Measurements from ENCODE around the gene SPINT3.

Gene SPINT3

GRCh38 chr20:45469336-45470261 is 45.8 kb downstream of the SPINT3 start, which contains the start of gene WFDC2:
Gene WFDC2, plus strand, starts transcription at chr20:45469753. Its CDS starts 29 bp downstream, at chr20:45469782.
- no peaks in the 10 kb centered on the region for H3K4me1 ChIP-seq (ENCODE audit: insufficient read depth, low read length)
- no peaks in the 10 kb centered on the region for H4K20me1 ChIP-seq (ENCODE audit: insufficient read depth, low read length)
- no peak within 1 kb of the TSS for H3K9ac ChIP-seq (ENCODE audit: low read depth, low read length)
- H3K27me3 ChIP-seq (ENCODE audit: insufficient read depth, low read length, poor library complexity): peaks cover 25% of the 10 kb centered on the region
- no peak for DNase-seq
- no peak for TF ChIP-seq EZH2 (IDR thresholded peaks at IDR 0.05; ENCODE audit: borderline replicate concordance, low read depth, low read length, severe bottlenecking)
- TF ChIP-seq, protein P1, sequence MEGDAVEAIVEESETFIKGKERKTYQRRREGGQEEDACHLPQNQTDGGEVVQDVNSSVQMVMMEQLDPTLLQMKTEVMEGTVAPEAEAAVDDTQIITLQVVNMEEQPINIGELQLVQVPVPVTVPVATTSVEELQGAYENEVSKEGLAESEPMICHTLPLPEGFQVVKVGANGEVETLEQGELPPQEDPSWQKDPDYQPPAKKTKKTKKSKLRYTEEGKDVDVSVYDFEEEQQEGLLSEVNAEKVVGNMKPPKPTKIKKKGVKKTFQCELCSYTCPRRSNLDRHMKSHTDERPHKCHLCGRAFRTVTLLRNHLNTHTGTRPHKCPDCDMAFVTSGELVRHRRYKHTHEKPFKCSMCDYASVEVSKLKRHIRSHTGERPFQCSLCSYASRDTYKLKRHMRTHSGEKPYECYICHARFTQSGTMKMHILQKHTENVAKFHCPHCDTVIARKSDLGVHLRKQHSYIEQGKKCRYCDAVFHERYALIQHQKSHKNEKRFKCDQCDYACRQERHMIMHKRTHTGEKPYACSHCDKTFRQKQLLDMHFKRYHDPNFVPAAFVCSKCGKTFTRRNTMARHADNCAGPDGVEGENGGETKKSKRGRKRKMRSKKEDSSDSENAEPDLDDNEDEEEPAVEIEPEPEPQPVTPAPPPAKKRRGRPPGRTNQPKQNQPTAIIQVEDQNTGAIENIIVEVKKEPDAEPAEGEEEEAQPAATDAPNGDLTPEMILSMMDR (IDR thresholded peaks at IDR 0.05; ENCODE audit: borderline replicate concordance, extremely low read depth, low read length, poor library complexity, severe bottlenecking): no peak
- H2AFZ ChIP-seq (ENCODE audit: low read depth, low read length): no peak within 1 kb of the TSS
- no peak within 1 kb of the TSS for H3K4me2 ChIP-seq (ENCODE audit: insufficient read depth, low read length)
- no peak within 1 kb of the TSS for H3K27ac ChIP-seq (ENCODE audit: low read length)
- no peaks in the 10 kb centered on the region for H3K36me3 ChIP-seq (ENCODE audit: insufficient read depth, low read length)
- no peak for ATAC-seq (ENCODE audit: insufficient read depth, low read depth)
- no peak within 1 kb of the TSS for H3K4me3 ChIP-seq (ENCODE audit: low read depth in 1 of 2, low read length in 2 of 2)
- no peaks in the 10 kb centered on the region for H3K79me2 ChIP-seq (ENCODE audit: insufficient read depth, low read length)
- H3K9me3 ChIP-seq (ENCODE audit: insufficient read depth, low read length, severe bottlenecking): no peaks in the 10 kb centered on the region

GRCh38 chr20:45467861-45468260 is 47.6 kb downstream of the SPINT3 start:
- no peak overlapping the region for H3K4me2 ChIP-seq (ENCODE audit: insufficient read depth, low read length)

GRCh38 chr20:45467172-45467571 is 48.2 kb downstream of the SPINT3 start:
- Histone ChIP-seq H3K4me2 (ENCODE audit: insufficient read depth, low read length) (no peak overlapping the region), H3K27me3 (ENCODE audit: insufficient read depth, low read length, poor library complexity) (peaks cover 48% of the 10 kb centered on the region)
- no peak for ATAC-seq (ENCODE audit: insufficient read depth, low read depth)

More at GRCh38 chr20:45467861-45468260, 47.6 kb downstream of the SPINT3 start:
- TF ChIP-seq, protein P1 (IDR thresholded peaks at IDR 0.05; ENCODE audit: borderline replicate concordance, extremely low read depth, low read length, poor library complexity, severe bottlenecking): no peak
- no peak for TF ChIP-seq EZH2 (IDR thresholded peaks at IDR 0.05; ENCODE audit: borderline replicate concordance, low read depth, low read length, severe bottlenecking)
- H3K27ac ChIP-seq (ENCODE audit: low read length): no peak overlapping the region
- DNase-seq: no peak
- H3K4me3 ChIP-seq (ENCODE audit: low read depth in 1 of 2, low read length in 2 of 2): no peak overlapping the region
- H4K20me1 ChIP-seq (ENCODE audit: insufficient read depth, low read length): no peaks in the 10 kb centered on the region
- no peak overlapping the region for H3K9ac ChIP-seq (ENCODE audit: low read depth, low read length)
- peaks cover 42% of the 10 kb centered on the region for H3K27me3 ChIP-seq (ENCODE audit: insufficient read depth, low read length, poor library complexity)
- H2AFZ ChIP-seq (ENCODE audit: low read depth, low read length): no peak overlapping the region
- no peak for ATAC-seq (ENCODE audit: insufficient read depth, low read depth)
- no peaks in the 10 kb centered on the region for H3K79me2 ChIP-seq (ENCODE audit: insufficient read depth, low read length)
- H3K4me1 ChIP-seq (ENCODE audit: insufficient read depth, low read length): no peaks in the 10 kb centered on the region
- H3K36me3 ChIP-seq (ENCODE audit: insufficient read depth, low read length): no peaks in the 10 kb centered on the region
- H3K9me3 ChIP-seq (ENCODE audit: insufficient read depth, low read length, severe bottlenecking): no peaks in the 10 kb centered on the region

More at GRCh38 chr20:45467172-45467571, 48.2 kb downstream of the SPINT3 start:
- no peaks in the 10 kb centered on the region for H3K79me2 ChIP-seq (ENCODE audit: insufficient read depth, low read length)
- H2AFZ ChIP-seq (ENCODE audit: low read depth, low read length): no peak overlapping the region
- H3K27ac ChIP-seq (ENCODE audit: low read length): no peak overlapping the region
- no peaks in the 10 kb centered on the region for H3K4me1 ChIP-seq (ENCODE audit: insufficient read depth, low read length)
- no peak overlapping the region for H3K4me3 ChIP-seq (ENCODE audit: low read depth in 1 of 2, low read length in 2 of 2)
- H3K9ac ChIP-seq (ENCODE audit: low read depth, low read length): no peak overlapping the region
- no peaks in the 10 kb centered on the region for H3K36me3 ChIP-seq (ENCODE audit: insufficient read depth, low read length)
- no peak for TF ChIP-seq EZH2 (IDR thresholded peaks at IDR 0.05; ENCODE audit: borderline replicate concordance, low read depth, low read length, severe bottlenecking)
- TF ChIP-seq, protein P1 (IDR thresholded peaks at IDR 0.05; ENCODE audit: borderline replicate concordance, extremely low read depth, low read length, poor library complexity, severe bottlenecking): no peak
- no peaks in the 10 kb centered on the region for H4K20me1 ChIP-seq (ENCODE audit: insufficient read depth, low read length)
- DNase-seq: no peak
- no peaks in the 10 kb centered on the region for H3K9me3 ChIP-seq (ENCODE audit: insufficient read depth, low read length, severe bottlenecking)

All from DND-41 (cell line).